Measurements from ENCODE around the gene WDR45B.

Gene WDR45B

DNA sequence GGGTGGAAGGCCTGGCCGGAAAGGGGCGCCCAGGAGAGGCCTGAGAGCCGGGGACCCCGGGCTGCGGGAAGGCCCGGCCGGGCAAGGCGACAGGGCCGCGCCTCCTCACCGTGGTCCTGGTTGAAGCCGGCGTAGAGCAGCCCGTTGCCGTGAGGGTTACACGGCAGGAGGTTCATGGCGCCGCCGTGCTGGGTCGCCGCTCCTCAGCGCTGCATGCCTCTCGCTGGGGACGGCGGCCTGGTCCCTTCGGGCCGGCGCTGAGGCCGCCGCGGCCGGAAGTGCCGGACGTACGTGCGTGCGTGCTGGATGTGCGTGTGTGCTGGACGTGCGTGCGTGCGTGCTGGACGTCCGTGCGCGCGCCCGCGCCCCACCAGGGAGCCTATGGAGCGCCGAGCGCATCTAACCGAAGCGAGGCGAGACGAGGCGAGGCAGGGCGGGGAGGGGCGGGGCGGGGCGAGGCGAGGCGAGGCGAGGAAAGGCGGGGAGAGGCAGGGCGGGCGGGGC, at the start of gene WDR45B:
WDR45B (minus strand) TSS at position 280 of the 504 bp plus-strand sequence; CDS start at position 176, 104 bp downstream.
- peak; percentile 98 for DNase-seq (ENCODE audit: low read depth)
- TF ChIP-seq, protein P1, sequence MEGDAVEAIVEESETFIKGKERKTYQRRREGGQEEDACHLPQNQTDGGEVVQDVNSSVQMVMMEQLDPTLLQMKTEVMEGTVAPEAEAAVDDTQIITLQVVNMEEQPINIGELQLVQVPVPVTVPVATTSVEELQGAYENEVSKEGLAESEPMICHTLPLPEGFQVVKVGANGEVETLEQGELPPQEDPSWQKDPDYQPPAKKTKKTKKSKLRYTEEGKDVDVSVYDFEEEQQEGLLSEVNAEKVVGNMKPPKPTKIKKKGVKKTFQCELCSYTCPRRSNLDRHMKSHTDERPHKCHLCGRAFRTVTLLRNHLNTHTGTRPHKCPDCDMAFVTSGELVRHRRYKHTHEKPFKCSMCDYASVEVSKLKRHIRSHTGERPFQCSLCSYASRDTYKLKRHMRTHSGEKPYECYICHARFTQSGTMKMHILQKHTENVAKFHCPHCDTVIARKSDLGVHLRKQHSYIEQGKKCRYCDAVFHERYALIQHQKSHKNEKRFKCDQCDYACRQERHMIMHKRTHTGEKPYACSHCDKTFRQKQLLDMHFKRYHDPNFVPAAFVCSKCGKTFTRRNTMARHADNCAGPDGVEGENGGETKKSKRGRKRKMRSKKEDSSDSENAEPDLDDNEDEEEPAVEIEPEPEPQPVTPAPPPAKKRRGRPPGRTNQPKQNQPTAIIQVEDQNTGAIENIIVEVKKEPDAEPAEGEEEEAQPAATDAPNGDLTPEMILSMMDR (IDR thresholded peaks at IDR 0.05; ENCODE audit: insufficient read depth, low read depth, low read length, missing control alignments), result no peak
- H3K4me3 ChIP-seq (ENCODE audit: low read length), result peak within 1 kb of the TSS; percentile 91

DNA sequence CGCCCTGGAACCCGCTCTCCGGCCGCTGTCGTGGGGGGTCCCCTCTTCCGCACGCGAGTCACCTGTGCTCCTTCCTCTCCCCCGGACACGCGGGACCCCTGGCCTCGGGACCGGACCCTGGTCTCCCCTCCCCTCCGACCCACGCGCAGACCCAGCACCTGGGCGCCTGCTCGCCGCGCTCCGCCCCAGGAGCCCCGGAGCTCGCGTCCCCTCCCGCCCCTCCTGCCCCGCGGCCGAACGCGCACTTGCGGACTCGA, 49.5 kb upstream of the WDR45B start:
- TF ChIP-seq, protein P1 (IDR thresholded peaks at IDR 0.05; ENCODE audit: insufficient read depth, low read depth, low read length, missing control alignments), result no peak

DNA sequence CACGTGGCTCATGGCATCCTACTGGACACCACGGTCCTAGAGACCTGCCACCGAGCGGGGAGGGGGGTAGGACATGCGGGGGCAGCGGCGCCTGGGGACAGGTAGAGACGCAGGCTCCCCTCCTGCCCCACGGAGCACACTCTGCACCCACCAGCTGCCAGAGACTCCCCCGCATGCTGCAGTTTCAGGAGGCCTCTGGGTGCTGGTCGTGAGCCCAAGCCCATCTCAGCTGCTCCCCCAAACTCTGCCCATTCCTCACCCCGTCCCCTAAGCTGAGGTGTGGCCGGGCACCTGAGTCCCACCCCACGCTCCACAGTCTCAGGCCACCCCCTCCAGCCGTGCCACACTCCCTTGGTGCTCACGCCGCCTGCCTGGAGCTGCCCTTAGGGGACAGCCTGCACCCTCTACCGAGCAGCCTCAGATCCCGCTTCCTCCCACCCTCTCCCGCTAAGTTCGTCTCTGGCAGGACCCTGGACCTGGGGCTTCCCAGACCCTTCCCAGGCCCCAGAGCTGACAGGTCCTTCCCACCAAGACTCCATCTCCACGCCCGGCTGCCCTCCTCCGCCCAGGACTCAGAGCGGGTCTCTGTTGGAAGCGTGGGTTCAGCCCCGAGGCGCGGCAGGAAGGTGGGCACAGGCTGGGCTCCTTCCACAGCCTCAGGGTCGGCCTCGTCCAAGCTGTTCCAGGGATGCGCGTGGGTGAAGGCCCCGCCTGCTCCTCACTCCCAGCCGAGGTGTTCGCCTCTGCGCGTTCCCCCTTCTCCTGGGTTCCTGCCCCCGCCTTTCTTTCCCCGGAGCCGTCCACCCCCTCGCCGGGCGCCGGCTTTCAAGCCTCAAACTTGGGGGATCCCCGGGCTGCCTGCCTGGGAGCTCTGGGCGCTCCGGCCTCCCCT, 48.9 kb upstream of the WDR45B start:
- H3K4me3 ChIP-seq (ENCODE audit: low read length), result peak overlapping the region; percentile 56
- DNase-seq (ENCODE audit: low read depth), result peak; percentile 22
- TF ChIP-seq, protein P1 (IDR thresholded peaks at IDR 0.05; ENCODE audit: insufficient read depth, low read depth, low read length, missing control alignments), result no peak

More for the DNA sequence above, 49.5 kb upstream of the WDR45B start:
- H3K4me3 ChIP-seq (ENCODE audit: low read length), result peak overlapping the region; percentile 56
- DNase-seq (ENCODE audit: low read depth), result no peak

DNA sequence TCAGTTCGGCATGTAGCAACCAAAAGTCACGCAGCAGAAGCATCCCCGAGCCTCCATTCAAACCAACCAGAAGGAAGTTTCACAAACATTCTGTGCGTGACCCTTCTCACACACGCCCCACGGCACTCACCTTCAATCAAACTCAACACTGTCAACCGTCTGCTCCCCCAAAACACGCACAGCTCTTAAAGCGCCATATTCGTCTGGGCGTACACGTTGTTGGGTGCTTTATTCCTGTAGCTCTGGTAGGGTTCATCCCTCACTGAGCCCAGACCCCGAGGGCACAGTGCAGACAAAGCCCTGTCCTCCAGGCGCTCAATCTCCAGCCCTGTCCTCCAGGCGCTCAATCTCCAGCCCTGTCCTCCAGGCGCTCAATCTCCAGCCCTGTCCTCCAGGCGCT, 48.0 kb upstream of the WDR45B start:
- H3K4me3 ChIP-seq (ENCODE audit: low read length), result no peak overlapping the region
- TF ChIP-seq, protein P1 (IDR thresholded peaks at IDR 0.05; ENCODE audit: insufficient read depth, low read depth, low read length, missing control alignments), result no peak
- DNase-seq (ENCODE audit: low read depth), result no peak

DNA sequence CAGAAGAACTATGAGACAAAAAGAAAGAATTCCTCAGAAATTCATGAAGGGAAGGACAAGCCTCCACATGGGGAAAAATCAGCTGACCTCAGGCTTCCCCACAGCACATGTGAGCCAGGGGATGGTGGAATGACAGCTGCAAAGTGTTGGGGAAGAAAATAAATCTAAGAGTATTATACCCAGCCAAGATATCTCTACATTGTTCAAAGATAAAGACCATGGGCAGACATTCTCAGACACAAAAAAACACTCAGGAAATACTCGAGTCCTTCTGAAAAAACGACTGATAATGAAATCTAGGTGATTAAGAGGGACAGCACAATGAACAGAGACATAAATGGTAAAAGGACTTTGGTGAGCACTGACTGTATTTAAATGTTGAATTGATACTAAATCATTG, 46.4 kb upstream of the WDR45B start:
- H3K4me3 ChIP-seq (ENCODE audit: low read length), result no peak overlapping the region
- no peak for DNase-seq (ENCODE audit: low read depth)
- TF ChIP-seq, protein P1 (IDR thresholded peaks at IDR 0.05; ENCODE audit: insufficient read depth, low read depth, low read length, missing control alignments), result no peak

DNA sequence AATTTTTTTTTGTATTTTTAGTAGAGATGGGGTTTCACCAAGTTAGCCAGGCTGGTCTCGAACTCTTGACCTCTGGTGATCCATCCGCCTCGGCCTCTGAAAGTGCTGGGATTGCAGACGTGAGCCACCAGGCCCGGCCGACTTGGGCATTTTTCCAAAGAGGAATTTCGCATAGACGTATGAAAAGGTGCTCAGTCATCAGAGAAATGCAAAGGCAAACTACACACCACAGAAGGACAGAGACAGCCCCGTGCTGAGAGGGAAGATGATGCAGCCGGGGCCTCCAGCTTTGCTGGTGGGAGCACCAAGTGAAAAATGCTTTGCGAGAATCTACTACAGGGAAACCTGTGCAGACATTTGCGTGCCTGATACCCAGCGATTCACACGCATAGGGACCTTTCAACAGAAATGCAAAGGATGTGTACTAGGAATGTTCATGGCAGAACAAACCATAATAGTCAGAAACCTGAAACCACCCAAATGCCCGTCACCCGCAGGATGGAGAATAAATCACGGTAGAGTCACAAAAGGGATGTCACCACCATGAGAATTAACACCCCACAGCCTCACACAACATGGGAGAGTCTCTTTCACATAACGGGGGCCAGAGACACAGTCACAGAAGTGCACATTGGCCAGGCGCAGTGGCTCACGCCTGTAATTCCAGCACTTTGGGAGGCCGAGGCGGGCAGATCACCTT, 45.1 kb upstream of the WDR45B start:
- TF ChIP-seq, protein P1 (IDR thresholded peaks at IDR 0.05; ENCODE audit: insufficient read depth, low read depth, low read length, missing control alignments), result no peak
- H3K4me3 ChIP-seq (ENCODE audit: low read length), result no peak overlapping the region
- DNase-seq (ENCODE audit: low read depth), result no peak
